ENCODE data around the gene CFAP97D1. TPM values are rescaled to one million over a fixed set of nuclear protein-coding genes. Genes with fewer than 3 reads are reported as not detected.

The CFAP97D1 gene
- total RNA-seq, 1 experiment from 2014 or later = 0.18 TPM

- Mint-ChIP-seq H3K4me3 (ENCODE audit: unreplicated experiment) (no peak overlapping the region), H3K9me3 (ENCODE audit: unreplicated experiment) (no peaks in the 10 kb centered on the region), H3K27ac (ENCODE audit: unreplicated experiment) (no peak overlapping the region), H3K4me1 (ENCODE audit: low read depth, unreplicated experiment) (peaks cover 6% of the 10 kb centered on the region), H3K27me3 (ENCODE audit: insufficient read depth, unreplicated experiment) (no peaks in the 10 kb centered on the region), H3K36me3 (ENCODE audit: insufficient read depth, unreplicated experiment) (peaks cover 5% of the 10 kb centered on the region)
- Histone ChIP-seq H3K36me3 (ENCODE audit: control insufficient read depth, insufficient read depth, low read length) (no peaks in the 10 kb centered on the region), H3K4me1 (no peaks in the 10 kb centered on the region), H3K4me3 (ENCODE audit: low read depth, low read length) (no peak overlapping the region), H3K9me3 (no peaks in the 10 kb centered on the region), H3K27me3 (replicated peaks; ENCODE audit: control insufficient read depth, insufficient read depth, low read length) (no peaks in the 10 kb centered on the region)
- intact Hi-C loops (cut with micrococcal nuclease; ENCODE audit: unreplicated experiment) = no loop called here
- no peak for TF ChIP-seq CTCF (IDR thresholded peaks at IDR 0.05; ENCODE audit: insufficient read depth in 1 of 2, low read depth in 1 of 2, low read length in 1 of 2, severe bottlenecking in 1 of 2, unreplicated experiment in 1 of 2)
- DNase-seq = no peak
- CTCF ChIA-PET = no interaction called here
- POLR2A ChIA-PET = interaction anchor here (0.6 kb wide), 1 partner anchor 11 kb away, joined by 4 read pairs; no protein-coding TSS in a partner anchor
- BruUV-seq (replicated peaks) = no TSS peak
Observed at GRCh38 chr17:43755389-43755875, 24.8 kb upstream of the CFAP97D1 start.

GRCh38 chr17:43756201-43756600 lies 24.0 kb upstream of the CFAP97D1 start:
- no TSS peak for BruUV-seq (replicated peaks)
- Mint-ChIP-seq H3K4me3 (ENCODE audit: unreplicated experiment) (no peak overlapping the region), H3K9me3 (ENCODE audit: unreplicated experiment) (no peaks in the 10 kb centered on the region), H3K4me1 (ENCODE audit: low read depth, unreplicated experiment) (peaks cover 9% of the 10 kb centered on the region), H3K27ac (ENCODE audit: unreplicated experiment) (no peak overlapping the region), H3K27me3 (ENCODE audit: insufficient read depth, unreplicated experiment) (no peaks in the 10 kb centered on the region), H3K36me3 (ENCODE audit: insufficient read depth, unreplicated experiment) (peaks cover 6% of the 10 kb centered on the region)
- no peaks in the 10 kb centered on the region for H3K9me3 ChIP-seq
- H3K4me3 ChIP-seq (ENCODE audit: low read depth, low read length) = no peak overlapping the region
- intact Hi-C loops (cut with micrococcal nuclease; ENCODE audit: unreplicated experiment) = no loop called here
- no peak for DNase-seq
- H3K4me1 ChIP-seq = no peaks in the 10 kb centered on the region
- H3K27me3 ChIP-seq (replicated peaks; ENCODE audit: control insufficient read depth, insufficient read depth, low read length) = no peaks in the 10 kb centered on the region
- CTCF ChIA-PET = no interaction called here
- no peaks in the 10 kb centered on the region for H3K36me3 ChIP-seq (ENCODE audit: control insufficient read depth, insufficient read depth, low read length)
- TF ChIP-seq CTCF (IDR thresholded peaks at IDR 0.05; ENCODE audit: insufficient read depth in 1 of 2, low read depth in 1 of 2, low read length in 1 of 2, severe bottlenecking in 1 of 2, unreplicated experiment in 1 of 2) = no peak
- POLR2A ChIA-PET = no interaction called here

- no peaks in the 10 kb centered on the region for H3K4me1 ChIP-seq
- Mint-ChIP-seq H3K27ac (ENCODE audit: unreplicated experiment) (no peak overlapping the region), H3K4me1 (ENCODE audit: low read depth, unreplicated experiment) (peaks cover 9% of the 10 kb centered on the region), H3K4me3 (ENCODE audit: unreplicated experiment) (no peak overlapping the region), H3K36me3 (ENCODE audit: insufficient read depth, unreplicated experiment) (peaks cover 6% of the 10 kb centered on the region), H3K27me3 (ENCODE audit: insufficient read depth, unreplicated experiment) (no peaks in the 10 kb centered on the region), H3K9me3 (ENCODE audit: unreplicated experiment) (no peaks in the 10 kb centered on the region)
- intact Hi-C loops (cut with micrococcal nuclease; ENCODE audit: unreplicated experiment) = no loop called here
- H3K36me3 ChIP-seq (ENCODE audit: control insufficient read depth, insufficient read depth, low read length) = no peaks in the 10 kb centered on the region
- H3K9me3 ChIP-seq = no peaks in the 10 kb centered on the region
- no peak for TF ChIP-seq CTCF (IDR thresholded peaks at IDR 0.05; ENCODE audit: insufficient read depth in 1 of 2, low read depth in 1 of 2, low read length in 1 of 2, severe bottlenecking in 1 of 2, unreplicated experiment in 1 of 2)
- no TSS peak for BruUV-seq (replicated peaks)
- ChIA-PET CTCF (interaction anchor here (0.6 to 6.2 kb wide), 2 partner anchors 63 to 194 kb away, joined by 3 to 65 read pairs; no protein-coding TSS in a partner anchor), POLR2A (no interaction called here)
- no peaks in the 10 kb centered on the region for H3K27me3 ChIP-seq (replicated peaks; ENCODE audit: control insufficient read depth, insufficient read depth, low read length)
- DNase-seq = no peak
- H3K4me3 ChIP-seq (ENCODE audit: low read depth, low read length) = no peak overlapping the region
Observed at GRCh38 chr17:43757171-43757660, 23.0 kb upstream of the CFAP97D1 start.

All from Caco-2 (cell line).